NCI-H1436 treated with DMSO at 0.1 percent for 48 hours (cell line): Measurements from ENCODE around the gene PLS3.

Source experiments
- DNase-seq: peaks from one replicate; lab custom pipeline; 2025; lab: John Stamatoyannopoulos, UW

The PLS3 gene

DNA sequence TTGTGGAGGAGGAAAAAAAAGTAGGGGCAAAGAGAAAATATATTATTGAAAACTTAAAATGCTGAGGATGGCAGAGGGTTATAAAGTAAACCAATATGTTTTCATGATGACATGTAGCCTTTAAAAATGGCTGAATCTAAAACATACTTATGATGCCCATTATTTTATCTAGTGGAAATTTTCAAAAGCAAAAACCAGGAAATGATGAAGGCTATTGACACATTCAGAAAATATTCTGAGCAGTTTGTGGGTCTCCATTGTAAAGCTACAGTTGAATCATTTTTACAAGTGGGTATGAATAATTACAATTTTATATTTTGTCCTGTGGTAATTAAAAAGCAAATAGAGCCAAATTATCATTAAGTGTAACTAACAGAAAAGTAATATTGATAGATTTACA is 10.7 kb downstream of the PLS3 start:
- no peak for DNase-seq

DNA sequence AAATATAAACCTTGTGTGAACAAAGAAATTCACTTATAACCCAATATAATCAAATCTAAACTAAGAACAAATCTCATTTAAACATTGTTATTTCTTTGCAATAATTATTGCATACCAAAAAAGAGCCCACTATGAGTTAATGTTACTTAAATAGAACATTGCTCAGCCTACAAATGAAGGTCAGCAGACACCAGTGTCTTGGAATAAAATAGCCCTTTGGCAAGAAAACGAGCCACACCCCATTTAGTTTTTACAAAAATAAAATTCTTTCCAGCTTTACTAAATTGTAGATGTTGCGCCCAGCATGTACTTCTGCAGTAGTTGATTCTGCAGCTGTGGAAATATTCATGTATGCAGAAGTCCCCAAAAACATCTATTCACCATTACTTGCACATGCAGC is 12.2 kb downstream of the PLS3 start:
- DNase-seq, result no peak

DNA sequence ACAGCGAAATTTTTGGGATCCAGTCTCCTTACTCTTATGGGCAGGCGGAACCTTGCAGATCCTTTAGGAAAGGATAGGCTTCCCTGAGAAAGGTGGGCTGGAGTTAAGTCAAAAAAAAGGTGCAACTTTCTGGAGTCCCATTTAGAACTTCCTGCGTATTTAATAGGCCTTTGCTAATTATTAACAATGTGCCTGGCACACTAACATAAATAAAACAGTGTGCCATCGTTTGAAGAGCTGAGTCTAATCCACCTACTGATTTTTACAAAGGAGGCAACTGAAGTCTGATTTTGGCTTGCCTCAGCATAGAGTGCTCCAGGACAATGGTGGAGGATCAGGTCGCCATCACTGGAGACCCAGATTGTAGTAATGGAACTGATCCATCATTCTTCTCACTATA is 15.7 kb downstream of the PLS3 start:
- DNase-seq, result no peak

GRCh38 chrX:115579327-115579726 is 18.4 kb downstream of the PLS3 start:
- no peak for DNase-seq

- DNase-seq, result no peak
Observed at GRCh38 chrX:115579786-115580294, 18.9 kb downstream of the PLS3 start.

DNA sequence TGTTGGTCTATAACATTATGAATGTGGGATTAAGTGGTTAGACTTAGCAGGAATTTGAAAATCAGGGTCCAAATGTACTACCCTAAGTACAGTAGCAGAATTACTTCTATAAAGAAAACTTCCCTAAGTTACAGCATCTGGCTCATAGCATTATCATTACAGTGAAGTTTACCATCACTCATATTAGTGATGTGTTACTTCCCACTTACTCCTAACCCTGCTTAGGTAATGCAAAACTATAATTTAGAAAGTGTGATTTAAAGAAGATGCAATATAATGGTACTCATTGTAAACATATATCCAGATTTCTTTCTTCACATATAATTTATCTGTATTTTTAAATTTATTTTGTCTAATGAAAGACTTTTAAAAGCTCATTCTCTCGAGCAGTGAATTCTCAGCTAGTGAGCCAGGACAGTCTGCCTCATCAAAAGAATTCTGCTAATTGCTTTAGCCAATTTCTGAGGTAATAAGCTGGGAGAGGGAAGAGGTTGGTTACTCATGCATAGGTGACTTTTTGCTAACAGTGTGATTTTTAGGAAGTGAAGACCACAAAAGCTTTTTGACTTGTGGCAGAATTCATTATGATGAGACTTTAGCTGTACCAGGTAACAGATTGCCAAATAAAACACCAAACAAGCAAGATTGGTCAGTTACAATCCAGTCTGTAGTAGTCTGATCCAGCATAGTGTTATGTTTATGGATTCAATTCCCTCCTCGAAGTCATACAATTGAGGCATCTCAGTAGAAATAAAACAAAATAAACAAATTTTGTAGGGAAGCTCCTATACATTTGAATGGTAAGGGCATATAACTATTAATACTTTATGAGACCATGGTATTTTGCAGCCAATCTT is 21.0 kb downstream of the PLS3 start:
- no peak for DNase-seq

DNA sequence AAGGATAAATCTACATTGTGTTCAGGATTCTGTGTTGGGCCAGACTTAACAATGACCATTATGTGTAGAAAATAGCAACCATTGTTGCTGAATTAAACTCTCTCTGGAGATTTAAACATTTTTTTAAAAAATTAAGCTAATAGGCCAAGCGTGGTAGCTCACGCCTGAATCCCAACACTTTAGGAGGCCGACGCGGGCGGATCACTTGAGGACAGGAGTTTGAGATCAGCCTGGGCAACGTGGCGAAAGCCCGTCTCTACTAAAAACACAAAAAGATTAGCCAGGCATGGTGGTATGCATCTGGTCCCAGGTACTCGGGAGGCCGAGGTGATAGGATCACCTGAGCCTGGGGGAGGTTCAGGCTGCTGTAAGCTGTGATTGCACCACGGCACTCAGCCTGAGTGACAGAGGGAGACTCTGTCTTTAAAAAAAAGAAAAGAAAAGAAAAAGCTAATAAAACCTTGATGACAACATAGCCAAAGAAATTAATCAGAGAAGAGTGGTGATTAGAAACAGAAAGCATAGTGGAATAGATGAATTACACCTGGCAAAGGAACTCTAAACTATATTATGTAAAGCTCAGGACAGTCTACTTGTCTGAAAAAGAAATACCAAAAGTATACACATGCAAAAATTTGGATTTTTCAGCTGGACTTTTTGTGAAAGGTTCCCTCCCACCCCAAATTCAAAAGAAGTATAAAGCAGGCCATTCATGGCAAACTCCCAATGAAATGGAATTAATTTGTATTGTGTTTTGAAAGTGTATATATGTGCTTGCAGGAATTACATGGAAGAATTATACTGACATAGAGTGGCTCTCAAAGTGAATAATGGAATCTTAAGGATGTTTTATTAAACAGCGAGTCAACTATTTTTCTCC is 21.9 kb downstream of the PLS3 start:
- no peak for DNase-seq

DNA sequence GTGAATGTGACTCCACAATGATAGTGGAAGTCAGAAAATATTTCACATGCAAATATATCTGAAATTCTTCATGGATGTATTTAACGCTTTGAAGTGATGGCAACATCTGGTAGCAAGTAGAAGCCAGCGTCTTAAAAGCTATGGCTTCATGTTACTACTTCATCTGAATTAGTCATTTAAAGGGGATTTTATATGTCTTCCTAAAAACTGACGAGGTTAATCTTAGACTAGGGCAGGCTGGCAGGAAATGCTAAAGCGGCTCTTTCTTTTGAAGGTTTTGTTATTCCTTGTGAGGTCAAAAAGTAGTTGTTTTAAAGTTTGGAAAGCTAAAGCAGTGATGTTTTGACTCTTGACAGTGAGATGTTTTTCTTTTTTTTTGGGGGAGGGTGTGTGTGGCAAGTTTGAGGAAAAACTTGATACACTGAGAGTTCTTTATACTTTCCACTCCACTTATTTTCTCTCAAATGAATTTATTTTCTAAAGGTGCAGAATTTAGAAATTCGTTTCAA is 22.6 kb downstream of the PLS3 start:
- no peak for DNase-seq

- no peak for DNase-seq
Observed at GRCh38 chrX:115584696-115585095, 23.7 kb downstream of the PLS3 start.

GRCh38 chrX:115588179-115588578 is 27.2 kb downstream of the PLS3 start:
- no peak for DNase-seq

DNA sequence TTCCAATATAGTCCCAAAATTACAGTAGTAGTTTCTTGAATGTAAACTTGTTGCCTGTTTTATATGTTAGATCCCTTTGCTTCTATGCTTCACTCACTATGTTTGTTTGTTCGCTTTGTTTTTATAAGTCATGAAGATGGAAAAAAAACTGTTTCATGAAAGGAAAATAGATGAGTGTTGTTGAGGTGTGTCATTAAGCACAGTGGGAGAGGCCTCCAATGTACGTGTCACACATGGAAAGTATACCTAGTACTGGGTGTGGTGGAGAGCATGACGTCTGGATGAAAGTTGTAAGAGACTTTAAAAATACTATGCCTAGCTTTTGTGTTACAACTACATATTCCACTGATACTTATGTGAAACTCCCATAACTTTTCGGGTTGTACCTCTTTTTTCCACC is 28.4 kb downstream of the PLS3 start:
- DNase-seq, result no peak

GRCh38 chrX:115591420-115591819 is 30.4 kb downstream of the PLS3 start:
- no peak for DNase-seq

DNA sequence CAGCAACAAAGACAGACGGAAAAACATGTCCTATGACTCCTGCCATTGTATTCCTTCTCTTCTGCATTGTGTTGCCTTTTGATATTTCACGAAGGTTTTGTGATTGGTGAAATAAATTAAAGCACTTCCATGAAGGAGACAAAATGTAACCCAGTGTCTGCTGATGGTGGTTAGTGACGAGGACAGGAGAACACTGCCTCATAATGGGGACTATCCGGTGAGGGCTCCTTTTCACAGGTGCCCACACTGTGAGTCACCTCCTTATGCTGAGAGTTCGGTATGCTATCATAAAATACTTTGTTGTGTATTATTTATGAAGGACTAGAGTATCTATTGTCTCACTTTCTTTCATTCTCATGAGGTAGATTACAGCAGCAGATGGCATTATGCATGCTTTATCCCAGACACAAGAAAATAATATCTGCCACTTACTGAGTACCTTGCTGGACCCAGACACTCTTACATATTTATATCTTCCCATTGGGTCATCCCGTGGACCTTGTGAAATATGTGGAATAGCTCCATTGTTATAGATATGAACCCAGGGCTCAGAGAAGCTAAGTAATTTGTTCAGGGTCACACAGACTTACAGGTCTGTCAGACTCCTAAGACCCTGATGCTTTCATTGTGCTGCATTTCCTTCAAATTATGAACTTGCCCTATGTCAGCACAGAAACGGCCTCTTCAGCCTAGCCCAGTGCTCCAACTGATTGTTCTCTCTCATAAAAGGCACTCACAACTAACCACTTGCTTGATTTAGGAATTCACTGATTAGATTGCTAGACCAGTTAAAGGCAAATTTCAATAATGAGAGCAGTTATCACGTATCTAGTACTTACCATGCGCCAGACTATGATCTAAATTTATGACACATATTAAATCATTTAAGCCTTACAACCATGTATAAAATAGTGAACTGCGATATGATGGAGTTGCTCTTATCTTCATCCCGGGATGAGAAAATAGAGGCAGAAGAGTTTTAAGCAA is 31.2 kb downstream of the PLS3 start:
- DNase-seq, result no peak

- DNase-seq, result no peak
Observed at GRCh38 chrX:115592997-115593734, 32.2 kb downstream of the PLS3 start.

GRCh38 chrX:115595049-115595448 is 34.1 kb downstream of the PLS3 start:
- DNase-seq, result no peak

GRCh38 chrX:115598556-115598955 is 37.6 kb downstream of the PLS3 start:
- no peak for DNase-seq

- no peak for DNase-seq
Observed at GRCh38 chrX:115602308-115602707, 41.3 kb downstream of the PLS3 start.

- no peak for DNase-seq
Observed at GRCh38 chrX:115602729-115603389, 41.9 kb downstream of the PLS3 start.

- no peak for DNase-seq
Observed at GRCh38 chrX:115603534-115604074, 42.6 kb downstream of the PLS3 start.

- no peak for DNase-seq
Observed at GRCh38 chrX:115606861-115607260, 45.9 kb downstream of the PLS3 start.
